ENCODE data around the gene LAMA2.

DNA sequence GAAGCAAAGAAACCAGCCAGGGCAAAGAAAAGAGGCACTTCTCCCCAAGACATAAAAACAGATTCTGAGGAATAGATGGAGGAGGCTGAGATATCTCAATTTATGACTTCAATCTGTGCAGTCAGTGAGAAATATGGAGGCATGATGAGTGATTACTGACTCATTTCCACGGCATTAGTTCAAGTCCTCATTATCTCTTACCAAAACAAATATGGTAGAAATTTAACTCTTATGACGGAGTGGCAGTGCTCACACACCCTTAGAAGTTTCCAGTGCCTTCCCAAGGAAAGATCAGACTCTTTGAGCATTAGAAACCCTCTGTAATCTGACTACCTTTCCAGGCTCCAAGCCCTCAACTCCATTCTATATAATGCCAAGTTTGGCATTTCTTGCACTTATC is 463.0 kb downstream of the LAMA2 start:
- TF ChIP-seq, protein P1, sequence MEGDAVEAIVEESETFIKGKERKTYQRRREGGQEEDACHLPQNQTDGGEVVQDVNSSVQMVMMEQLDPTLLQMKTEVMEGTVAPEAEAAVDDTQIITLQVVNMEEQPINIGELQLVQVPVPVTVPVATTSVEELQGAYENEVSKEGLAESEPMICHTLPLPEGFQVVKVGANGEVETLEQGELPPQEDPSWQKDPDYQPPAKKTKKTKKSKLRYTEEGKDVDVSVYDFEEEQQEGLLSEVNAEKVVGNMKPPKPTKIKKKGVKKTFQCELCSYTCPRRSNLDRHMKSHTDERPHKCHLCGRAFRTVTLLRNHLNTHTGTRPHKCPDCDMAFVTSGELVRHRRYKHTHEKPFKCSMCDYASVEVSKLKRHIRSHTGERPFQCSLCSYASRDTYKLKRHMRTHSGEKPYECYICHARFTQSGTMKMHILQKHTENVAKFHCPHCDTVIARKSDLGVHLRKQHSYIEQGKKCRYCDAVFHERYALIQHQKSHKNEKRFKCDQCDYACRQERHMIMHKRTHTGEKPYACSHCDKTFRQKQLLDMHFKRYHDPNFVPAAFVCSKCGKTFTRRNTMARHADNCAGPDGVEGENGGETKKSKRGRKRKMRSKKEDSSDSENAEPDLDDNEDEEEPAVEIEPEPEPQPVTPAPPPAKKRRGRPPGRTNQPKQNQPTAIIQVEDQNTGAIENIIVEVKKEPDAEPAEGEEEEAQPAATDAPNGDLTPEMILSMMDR (conservative IDR thresholded peaks at IDR 0.05; ENCODE audit: low read length): no peak
- TF ChIP-seq EZH2phosphoT487 (IDR thresholded peaks at IDR 0.05; ENCODE audit: borderline replicate concordance): no peak
